Suprapubic skin (tissue), 3 donors: ENCODE results near the gene SLC6A11.

ENCODE experiments used
- EP300 ChIP-seq: sonication (generic); formaldehyde crosslinking; IDR thresholded peaks from one replicate; pipeline ENCODE4 v1.6.1; 2017; ENCODE audit warnings: antibody characterized with exemption
- TF ChIP-seq, protein P1 (sequence below), 2 donors: fragments of 200-600 bp in 1 of 2; fragments of 450-650 bp in 1 of 2; sonication (generic) in 1 of 2; IDR thresholded peaks; one replicate each; pipeline ENCODE4 v1.5.1; 2016 to 2019; ENCODE audit warnings: antibody characterized with exemption in 2 of 2, mild to moderate bottlenecking in 1 of 2, moderate library complexity in 1 of 2

DNA sequence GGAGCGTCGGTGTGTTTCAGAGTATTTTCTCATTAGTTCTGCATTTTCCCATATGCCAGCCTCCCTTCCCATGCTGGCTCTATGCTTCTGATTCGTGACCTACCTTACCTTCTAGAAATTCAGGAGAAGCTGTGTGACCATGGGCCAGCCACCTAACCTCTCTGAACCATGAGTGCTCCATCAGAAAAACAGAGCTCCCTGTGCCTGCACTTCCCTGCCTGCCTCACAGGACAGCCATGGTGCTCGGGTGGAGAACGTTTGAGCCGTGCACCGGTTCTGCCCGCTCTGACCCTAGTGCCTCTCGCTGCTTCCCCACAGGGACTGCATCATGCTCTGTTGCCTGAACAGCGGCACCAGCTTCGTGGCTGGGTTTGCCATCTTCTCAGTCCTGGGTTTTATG lies 102.0 kb downstream of the SLC6A11 start:
- TF ChIP-seq, protein P1, sequence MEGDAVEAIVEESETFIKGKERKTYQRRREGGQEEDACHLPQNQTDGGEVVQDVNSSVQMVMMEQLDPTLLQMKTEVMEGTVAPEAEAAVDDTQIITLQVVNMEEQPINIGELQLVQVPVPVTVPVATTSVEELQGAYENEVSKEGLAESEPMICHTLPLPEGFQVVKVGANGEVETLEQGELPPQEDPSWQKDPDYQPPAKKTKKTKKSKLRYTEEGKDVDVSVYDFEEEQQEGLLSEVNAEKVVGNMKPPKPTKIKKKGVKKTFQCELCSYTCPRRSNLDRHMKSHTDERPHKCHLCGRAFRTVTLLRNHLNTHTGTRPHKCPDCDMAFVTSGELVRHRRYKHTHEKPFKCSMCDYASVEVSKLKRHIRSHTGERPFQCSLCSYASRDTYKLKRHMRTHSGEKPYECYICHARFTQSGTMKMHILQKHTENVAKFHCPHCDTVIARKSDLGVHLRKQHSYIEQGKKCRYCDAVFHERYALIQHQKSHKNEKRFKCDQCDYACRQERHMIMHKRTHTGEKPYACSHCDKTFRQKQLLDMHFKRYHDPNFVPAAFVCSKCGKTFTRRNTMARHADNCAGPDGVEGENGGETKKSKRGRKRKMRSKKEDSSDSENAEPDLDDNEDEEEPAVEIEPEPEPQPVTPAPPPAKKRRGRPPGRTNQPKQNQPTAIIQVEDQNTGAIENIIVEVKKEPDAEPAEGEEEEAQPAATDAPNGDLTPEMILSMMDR (IDR thresholded peaks at IDR 0.05), result no peak
- TF ChIP-seq EP300, result no peak
